ENCODE results near the gene RNU6-9.
"Not testable (repeated sequence)": the region's sequence is repeated elsewhere in the genome, so short reads cannot be mapped to it uniquely, and the experiment has no call there.

Gene RNU6-9

GRCh38 chr19:892894-893689 lies at the start of gene RNU6-9, which contains the start of gene MED16:
RNU6-9 (plus strand) TSS chr19:893484.
MED16 (minus strand) TSS chr19:893187; CDS start chr19:891131, 2,056 bp downstream.
- Histone ChIP-seq H3K4me1 (ENCODE audit: control insufficient read depth, low read depth, low read length) (no peaks in the 10 kb centered on the region), H3K36me3 (ENCODE audit: control insufficient read depth, low read depth, low read length) (peaks cover 7% of the 10 kb centered on the region), H3K27ac (ENCODE audit: low read length) (peak within 1 kb of the TSS; percentile 100), H3K9me3 (ENCODE audit: control insufficient read depth, low read depth, low read length) (no peaks in the 10 kb centered on the region), H3K4me3 (ENCODE audit: low read length) (peak within 1 kb of the TSS; percentile 73), H3K27me3 (ENCODE audit: control insufficient read depth, insufficient read depth, low read length) (no peaks in the 10 kb centered on the region), H3K9ac (ENCODE audit: low read length) (peak within 1 kb of the TSS; percentile 81)

- Histone ChIP-seq H3K4me1 (ENCODE audit: control insufficient read depth, low read depth, low read length) (no peaks in the 10 kb centered on the region), H3K27ac (ENCODE audit: low read length) (no peak overlapping the region), H3K9ac (ENCODE audit: low read length) (no peak overlapping the region), H3K4me3 (ENCODE audit: low read length) (no peak overlapping the region), H3K36me3 (ENCODE audit: control insufficient read depth, low read depth, low read length) (no peaks in the 10 kb centered on the region), H3K9me3 (ENCODE audit: control insufficient read depth, low read depth, low read length) (no peaks in the 10 kb centered on the region), H3K27me3 (ENCODE audit: control insufficient read depth, insufficient read depth, low read length) (peaks cover 21% of the 10 kb centered on the region)
Observed at GRCh38 chr19:843836-844545, 49.3 kb upstream of the RNU6-9 start.

- Histone ChIP-seq H3K9me3 (ENCODE audit: control insufficient read depth, low read depth, low read length) (no peaks in the 10 kb centered on the region), H3K9ac (ENCODE audit: low read length) (no peak overlapping the region), H3K36me3 (ENCODE audit: control insufficient read depth, low read depth, low read length) (no peaks in the 10 kb centered on the region), H3K4me3 (ENCODE audit: low read length) (no peak overlapping the region), H3K4me1 (ENCODE audit: control insufficient read depth, low read depth, low read length) (no peaks in the 10 kb centered on the region), H3K27me3 (ENCODE audit: control insufficient read depth, insufficient read depth, low read length) (peaks cover 21% of the 10 kb centered on the region), H3K27ac (ENCODE audit: low read length) (no peak overlapping the region)
Observed at GRCh38 chr19:844546-844971, 48.7 kb upstream of the RNU6-9 start.

DNA sequence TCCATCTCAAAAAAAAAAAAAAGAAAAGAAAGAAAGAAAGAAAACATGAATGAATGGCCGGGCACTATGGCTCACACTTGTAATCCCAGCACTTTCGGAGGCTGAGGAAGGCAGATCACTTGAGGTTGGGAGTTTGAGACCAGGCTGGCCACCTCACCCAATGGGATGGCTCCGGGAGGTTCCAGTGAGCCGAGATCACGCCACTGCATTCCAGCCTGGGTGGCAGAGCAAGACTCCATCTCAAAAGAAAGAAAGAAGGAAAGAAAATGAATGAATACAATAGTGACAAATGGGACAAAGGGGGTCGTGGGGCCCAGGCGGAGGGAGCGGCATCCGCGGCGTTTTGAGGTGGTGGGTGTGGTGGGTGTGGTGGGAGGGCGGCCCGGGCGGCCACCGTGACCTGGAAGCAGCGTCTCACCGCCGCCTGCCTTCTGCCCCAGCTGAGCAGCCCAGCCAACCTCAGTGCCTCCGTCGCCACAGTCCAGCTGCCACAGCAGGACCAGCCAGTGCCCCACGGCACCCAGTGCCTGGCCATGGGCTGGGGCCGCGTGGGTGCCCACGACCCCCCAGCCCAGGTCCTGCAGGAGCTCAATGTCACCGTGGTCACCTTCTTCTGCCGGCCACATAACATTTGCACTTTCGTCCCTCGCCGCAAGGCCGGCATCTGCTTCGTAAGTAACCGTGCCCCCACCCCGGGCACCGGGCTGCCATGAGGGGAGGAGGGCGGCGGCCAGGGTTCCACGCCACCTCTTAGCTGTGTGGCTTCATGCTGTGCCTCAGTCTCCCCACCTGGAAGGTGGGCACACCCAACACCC lies 47.4 kb upstream of the RNU6-9 start:
- Histone ChIP-seq H3K27ac (ENCODE audit: low read length) (no peak overlapping the region), H3K9ac (ENCODE audit: low read length) (no peak overlapping the region), H3K4me3 (ENCODE audit: low read length) (no peak overlapping the region), H3K36me3 (ENCODE audit: control insufficient read depth, low read depth, low read length) (no peaks in the 10 kb centered on the region), H3K4me1 (ENCODE audit: control insufficient read depth, low read depth, low read length) (no peaks in the 10 kb centered on the region), H3K27me3 (ENCODE audit: control insufficient read depth, insufficient read depth, low read length) (peaks cover 21% of the 10 kb centered on the region), H3K9me3 (ENCODE audit: control insufficient read depth, low read depth, low read length) (no peaks in the 10 kb centered on the region)

- H3K9ac ChIP-seq (ENCODE audit: low read length) = no peak overlapping the region
Observed at GRCh38 chr19:848386-848921, 44.8 kb upstream of the RNU6-9 start.

GRCh38 chr19:849195-849594 lies 44.1 kb upstream of the RNU6-9 start:
- not testable (repeated sequence) for H3K27ac ChIP-seq (ENCODE audit: low read length); H3K4me3 ChIP-seq (ENCODE audit: low read length); H3K4me1 ChIP-seq (ENCODE audit: control insufficient read depth, low read depth, low read length); H3K36me3 ChIP-seq (ENCODE audit: control insufficient read depth, low read depth, low read length); H3K27me3 ChIP-seq (ENCODE audit: control insufficient read depth, insufficient read depth, low read length); H3K9me3 ChIP-seq (ENCODE audit: control insufficient read depth, low read depth, low read length); H3K9ac ChIP-seq (ENCODE audit: low read length)

More at GRCh38 chr19:848386-848921, 44.8 kb upstream of the RNU6-9 start:
- H3K27ac ChIP-seq (ENCODE audit: low read length) = no peak overlapping the region
- H3K27me3 ChIP-seq (ENCODE audit: control insufficient read depth, insufficient read depth, low read length) = peaks cover 11% of the 10 kb centered on the region
- H3K36me3 ChIP-seq (ENCODE audit: control insufficient read depth, low read depth, low read length) = no peaks in the 10 kb centered on the region
- H3K4me1 ChIP-seq (ENCODE audit: control insufficient read depth, low read depth, low read length) = no peaks in the 10 kb centered on the region
- no peak overlapping the region for H3K4me3 ChIP-seq (ENCODE audit: low read length)
- no peaks in the 10 kb centered on the region for H3K9me3 ChIP-seq (ENCODE audit: control insufficient read depth, low read depth, low read length)

DNA sequence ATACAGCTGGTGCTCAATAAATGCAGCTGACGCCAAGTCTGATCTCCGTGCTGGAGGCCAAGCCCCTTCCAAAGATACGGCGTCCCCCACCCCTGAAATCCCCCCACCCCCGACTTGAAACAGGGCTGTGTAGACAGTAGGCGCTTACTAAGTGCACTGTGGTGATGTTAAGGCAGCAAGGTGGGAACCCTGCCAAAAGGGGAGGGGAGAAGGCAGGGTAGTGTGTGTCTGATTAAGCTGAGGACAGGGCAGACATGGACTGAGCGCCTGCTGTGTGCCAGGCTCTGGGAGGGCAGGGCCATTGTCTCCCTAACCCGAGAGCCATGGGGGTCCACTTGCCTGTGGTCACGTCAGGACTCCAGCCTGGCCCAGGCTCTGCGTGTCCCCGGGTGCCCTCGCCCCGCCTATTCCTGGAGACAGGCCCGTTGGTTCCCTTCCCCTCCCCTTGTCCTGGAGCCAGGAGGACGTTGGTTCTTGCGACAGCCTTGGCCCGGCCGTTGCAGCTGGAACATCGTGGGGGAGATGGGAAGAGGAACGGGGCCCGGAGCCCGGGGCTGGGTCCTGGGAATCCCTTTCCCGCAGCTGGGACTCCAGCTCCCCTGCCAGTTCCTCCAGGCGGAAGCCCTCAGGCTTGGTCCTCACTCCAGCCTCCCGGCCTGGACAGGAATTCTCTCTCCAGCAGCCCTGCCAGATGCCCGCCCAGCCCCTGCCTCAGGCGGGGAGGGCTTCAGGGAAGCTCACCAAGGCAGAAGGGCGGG lies 42.9 kb upstream of the RNU6-9 start:
- Histone ChIP-seq H3K27me3 (ENCODE audit: control insufficient read depth, insufficient read depth, low read length) (no peaks in the 10 kb centered on the region), H3K4me3 (ENCODE audit: low read length) (no peak overlapping the region), H3K27ac (ENCODE audit: low read length) (no peak overlapping the region), H3K9me3 (ENCODE audit: control insufficient read depth, low read depth, low read length) (no peaks in the 10 kb centered on the region), H3K4me1 (ENCODE audit: control insufficient read depth, low read depth, low read length) (no peaks in the 10 kb centered on the region), H3K36me3 (ENCODE audit: control insufficient read depth, low read depth, low read length) (no peaks in the 10 kb centered on the region), H3K9ac (ENCODE audit: low read length) (no peak overlapping the region)

DNA sequence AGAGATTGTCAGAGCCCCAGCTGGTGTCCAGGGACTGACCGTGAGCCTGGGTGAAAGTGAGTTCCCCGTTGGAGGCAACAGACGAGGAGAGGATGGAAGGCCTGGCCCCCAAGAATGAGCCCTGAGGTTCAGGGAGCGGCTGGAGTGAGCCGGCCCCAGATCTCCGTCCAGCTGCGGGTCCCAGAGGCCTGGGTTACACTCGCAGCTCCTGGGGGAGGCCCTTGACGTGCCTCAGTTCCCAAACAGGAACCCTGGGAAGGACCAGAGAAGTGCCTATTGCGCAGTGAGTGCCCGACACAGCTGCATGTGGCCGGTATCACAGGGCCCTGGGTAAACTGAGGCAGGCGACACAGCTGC lies 42.3 kb upstream of the RNU6-9 start:
- Histone ChIP-seq H3K27me3 (ENCODE audit: control insufficient read depth, insufficient read depth, low read length) (no peaks in the 10 kb centered on the region), H3K9me3 (ENCODE audit: control insufficient read depth, low read depth, low read length) (no peaks in the 10 kb centered on the region), H3K9ac (ENCODE audit: low read length) (no peak overlapping the region), H3K27ac (ENCODE audit: low read length) (no peak overlapping the region), H3K4me1 (ENCODE audit: control insufficient read depth, low read depth, low read length) (no peaks in the 10 kb centered on the region), H3K36me3 (ENCODE audit: control insufficient read depth, low read depth, low read length) (no peaks in the 10 kb centered on the region), H3K4me3 (ENCODE audit: low read length) (no peak overlapping the region)

DNA sequence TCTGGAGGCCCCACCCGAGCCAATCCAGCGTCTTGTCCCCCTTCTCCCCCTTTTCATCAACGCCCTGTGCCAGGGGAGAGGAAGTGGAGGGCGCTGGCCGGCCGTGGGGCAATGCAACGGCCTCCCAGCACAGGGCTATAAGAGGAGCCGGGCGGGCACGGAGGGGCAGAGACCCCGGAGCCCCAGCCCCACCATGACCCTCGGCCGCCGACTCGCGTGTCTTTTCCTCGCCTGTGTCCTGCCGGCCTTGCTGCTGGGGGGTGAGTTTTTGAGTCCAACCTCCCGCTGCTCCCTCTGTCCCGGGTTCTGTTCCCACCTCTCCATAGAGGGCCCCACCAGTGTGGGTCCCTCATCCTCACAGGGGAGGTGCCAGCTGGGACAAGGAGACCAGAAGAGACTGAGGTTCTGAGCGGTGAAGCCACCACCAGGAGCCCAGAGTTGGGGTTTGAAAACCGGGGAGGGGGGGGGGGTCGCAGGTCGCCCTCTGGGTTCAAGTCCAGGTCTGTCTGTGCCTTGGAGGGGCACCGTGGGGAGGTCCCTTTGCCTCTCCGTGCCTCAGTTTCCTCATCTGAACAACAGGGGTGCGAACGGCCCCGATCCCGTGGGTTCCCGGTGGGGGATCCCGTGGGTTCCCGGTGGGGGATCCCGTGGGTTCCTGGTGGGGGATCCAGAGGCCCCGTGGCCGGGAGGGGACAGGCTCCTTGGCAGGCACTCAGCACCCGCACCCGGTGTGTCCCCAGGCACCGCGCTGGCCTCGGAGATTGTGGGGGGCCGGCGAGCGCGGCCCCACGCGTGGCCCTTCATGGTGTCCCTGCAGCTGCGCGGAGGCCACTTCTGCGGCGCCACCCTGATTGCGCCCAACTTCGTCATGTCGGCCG lies 40.9 kb upstream of the RNU6-9 start, which contains the start of gene ELANE:
TSS of gene ELANE (plus strand) at position 168 of the 878 bp plus-strand sequence. CDS start at position 194, 26 bp downstream.
- no peak within 1 kb of the TSS for H3K4me3 ChIP-seq (ENCODE audit: low read length)
- H3K9ac ChIP-seq (ENCODE audit: low read length) = no peak within 1 kb of the TSS
- no peaks in the 10 kb centered on the region for H3K4me1 ChIP-seq (ENCODE audit: control insufficient read depth, low read depth, low read length)
- H3K9me3 ChIP-seq (ENCODE audit: control insufficient read depth, low read depth, low read length) = no peaks in the 10 kb centered on the region
- no peaks in the 10 kb centered on the region for H3K36me3 ChIP-seq (ENCODE audit: control insufficient read depth, low read depth, low read length)
- no peaks in the 10 kb centered on the region for H3K27me3 ChIP-seq (ENCODE audit: control insufficient read depth, insufficient read depth, low read length)
- H3K27ac ChIP-seq (ENCODE audit: low read length) = no peak within 1 kb of the TSS

GRCh38 chr19:853014-853585 lies 40.2 kb upstream of the RNU6-9 start:
- Histone ChIP-seq H3K4me3 (ENCODE audit: low read length) (no peak overlapping the region), H3K4me1 (ENCODE audit: control insufficient read depth, low read depth, low read length) (no peaks in the 10 kb centered on the region)

More at GRCh38 chr19:853014-853585, 40.2 kb upstream of the RNU6-9 start:
- no peaks in the 10 kb centered on the region for H3K27me3 ChIP-seq (ENCODE audit: control insufficient read depth, insufficient read depth, low read length)
- H3K9me3 ChIP-seq (ENCODE audit: control insufficient read depth, low read depth, low read length) = no peaks in the 10 kb centered on the region
- no peak overlapping the region for H3K27ac ChIP-seq (ENCODE audit: low read length)
- H3K36me3 ChIP-seq (ENCODE audit: control insufficient read depth, low read depth, low read length) = no peaks in the 10 kb centered on the region
- H3K9ac ChIP-seq (ENCODE audit: low read length) = no peak overlapping the region

All from iPS-18a (cell line).